ENCODE measurements around the gene APBA1.

APBA1 gene

DNA sequence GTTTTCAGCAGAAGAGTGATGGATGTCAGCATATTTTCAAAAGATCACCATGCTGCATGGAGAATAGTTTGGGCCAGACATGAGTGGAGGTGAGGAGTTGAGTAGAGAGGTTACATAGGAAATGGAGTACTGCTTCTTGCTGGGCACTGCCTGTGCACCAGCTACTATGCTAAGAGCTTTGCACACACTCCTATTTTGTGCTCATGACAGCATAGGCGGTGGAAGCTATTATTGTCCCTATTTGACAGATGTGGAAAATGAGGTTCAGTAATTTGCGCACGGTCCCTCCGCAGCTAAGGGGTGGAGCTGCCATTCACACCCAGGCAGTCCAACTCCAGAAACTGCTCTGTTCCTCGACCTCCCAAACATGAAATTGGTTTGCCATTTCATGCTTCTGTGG, 279.3 kb downstream of the APBA1 start:
- no peak for DNase-seq

- DNase-seq: no peak
Observed at GRCh38 chr9:69391946-69392345, 280.2 kb downstream of the APBA1 start.

DNA sequence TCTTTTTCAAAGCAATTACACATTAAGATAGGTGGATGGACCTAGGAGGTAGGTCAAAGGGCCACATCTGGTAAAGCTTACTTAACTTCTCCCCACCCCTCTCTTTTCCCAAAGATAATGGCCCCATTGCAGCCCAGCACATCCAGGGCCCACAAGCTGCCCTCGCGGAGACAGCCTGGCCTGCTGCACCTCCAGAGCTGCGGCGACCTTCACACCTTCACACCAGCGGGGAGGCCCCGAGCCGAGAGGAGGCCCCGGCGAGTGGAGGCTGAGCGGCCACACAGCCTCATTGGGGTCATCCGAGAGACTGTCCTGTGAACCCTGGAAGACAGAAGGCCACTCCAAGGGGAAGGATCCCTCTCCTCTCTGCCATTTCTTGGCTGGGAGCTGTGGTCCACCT, 280.7 kb downstream of the APBA1 start:
- DNase-seq: no peak

DNA sequence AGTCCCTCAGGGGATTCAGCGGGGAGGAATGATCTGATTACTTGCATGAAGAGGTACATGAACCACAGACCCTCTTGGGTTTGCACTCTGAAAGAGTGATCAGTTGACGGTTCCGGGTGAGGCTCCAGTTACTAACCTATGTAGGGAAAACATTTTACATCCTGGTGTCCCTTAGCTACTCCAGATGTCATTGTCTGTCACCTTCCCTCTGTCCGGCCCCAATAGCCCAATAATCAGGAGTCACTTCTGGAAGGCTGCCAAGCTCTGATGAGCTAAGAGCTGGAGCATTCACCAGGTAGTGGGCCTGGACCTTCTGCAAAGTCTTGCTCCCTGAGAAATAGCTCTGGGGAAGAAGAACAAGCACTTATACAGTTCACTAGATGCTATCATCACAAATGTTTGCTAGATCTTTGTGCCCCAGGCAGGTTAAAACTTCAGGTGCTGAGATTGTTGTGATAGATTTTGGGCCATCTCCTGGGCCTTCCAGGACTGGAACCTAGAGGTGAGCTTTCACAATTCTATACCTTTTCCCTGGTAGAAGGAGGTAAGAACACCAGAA, 282.7 kb downstream of the APBA1 start:
- no peak for DNase-seq

GRCh38 chr9:69388596-69388995, 283.6 kb downstream of the APBA1 start:
- DNase-seq: no peak

DNA sequence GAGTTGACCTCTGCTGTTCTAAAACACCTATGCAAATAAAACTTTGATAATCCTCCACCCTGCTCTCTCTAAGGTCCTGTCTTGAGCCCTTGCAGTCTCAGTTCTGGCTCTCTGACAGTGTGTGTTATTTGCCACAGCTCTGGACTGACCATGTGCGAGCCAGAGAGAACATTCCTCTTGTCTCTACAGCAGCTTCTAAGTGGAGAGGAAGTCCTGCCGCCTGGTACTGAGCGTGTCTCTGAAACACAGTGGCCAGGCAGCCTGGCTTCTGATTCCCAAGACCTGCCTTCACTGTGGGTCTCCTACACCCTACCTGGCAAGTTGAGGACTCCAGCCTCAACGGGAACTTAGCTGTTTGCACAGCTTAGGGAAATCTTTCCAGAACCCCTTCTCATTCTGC, 285.5 kb downstream of the APBA1 start:
- no peak for DNase-seq

DNA sequence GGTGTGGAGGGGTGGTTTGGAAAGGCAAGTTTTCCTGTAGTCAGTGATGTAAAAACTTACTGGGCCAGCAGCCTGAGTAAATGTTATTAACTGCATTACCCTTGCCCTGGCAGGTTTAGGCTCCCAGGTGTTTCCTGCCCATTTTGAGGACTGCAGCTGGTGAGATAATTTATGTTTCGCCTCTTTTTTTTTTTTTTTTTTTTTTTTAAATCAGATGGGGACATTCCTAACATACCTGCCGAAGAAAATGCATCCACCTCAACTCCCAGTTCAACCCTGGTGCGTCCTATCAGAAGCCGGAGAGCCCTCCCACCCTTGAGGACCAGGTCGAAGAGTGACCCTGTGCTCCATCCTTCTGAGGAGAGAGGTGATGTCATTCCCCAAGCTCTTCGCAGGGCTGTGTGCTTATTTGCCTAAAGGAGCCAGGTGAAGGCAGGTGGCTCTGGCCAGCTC, 286.6 kb downstream of the APBA1 start:
- no peak for DNase-seq

GRCh38 chr9:69382135-69382534, 290.0 kb downstream of the APBA1 start:
- no peak for DNase-seq

DNA sequence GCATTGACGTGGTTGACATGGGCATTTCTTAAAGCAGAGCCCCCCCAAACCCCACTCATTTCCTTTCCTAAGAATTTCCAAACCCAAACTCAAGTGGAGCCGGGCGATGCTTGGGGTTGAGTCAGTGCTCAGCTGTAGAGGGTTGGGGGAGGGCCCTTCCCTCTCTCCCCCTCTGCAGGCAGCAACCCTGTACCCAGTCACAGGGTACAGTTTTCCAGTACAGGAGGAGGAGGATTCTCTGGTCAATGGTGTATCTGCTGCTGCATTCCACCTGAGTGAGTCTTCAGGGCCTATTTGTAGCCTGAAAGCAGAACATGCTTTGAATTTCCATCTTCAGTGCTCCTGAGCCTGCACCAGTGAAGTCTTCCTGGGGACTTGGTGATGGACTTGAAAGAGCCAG, 291.4 kb downstream of the APBA1 start:
- DNase-seq: peak; percentile 73

- no peak for DNase-seq
Observed at GRCh38 chr9:69380301-69380700, 291.9 kb downstream of the APBA1 start.

- peak; percentile 91 for DNase-seq
Observed at GRCh38 chr9:69379270-69379982, 292.7 kb downstream of the APBA1 start.

- DNase-seq: no peak
Observed at GRCh38 chr9:69377981-69378380, 294.2 kb downstream of the APBA1 start.

Measured in fibroblast of skin of back (primary cell).